Rectal smooth muscle tissue (tissue), 1 donor: ENCODE measurements around the gene MRPL51.

Experiments used
- H3K27ac ChIP-seq: one replicate; pipeline ENCODE4 v1.7.0; 2013; ENCODE audit warnings: low read depth, low read length, inconsistent platforms
- H3K27me3 ChIP-seq: one replicate; pipeline ENCODE4 v1.7.0; 2013; ENCODE audit warnings: low read length; ENCODE audit not compliant: control insufficient read depth, insufficient read depth
- H3K36me3 ChIP-seq: one replicate; pipeline ENCODE4 v1.7.0; 2013; ENCODE audit warnings: low read length; ENCODE audit not compliant: control insufficient read depth, insufficient read depth
- H3K4me1 ChIP-seq: one replicate; pipeline ENCODE4 v1.7.0; 2013; ENCODE audit warnings: low read length; ENCODE audit not compliant: control insufficient read depth, insufficient read depth
- H3K4me3 ChIP-seq: one replicate; pipeline ENCODE4 v1.7.0; 2013; ENCODE audit warnings: low read length
- H3K9ac ChIP-seq: one replicate; pipeline ENCODE4 v1.7.0; 2013; ENCODE audit warnings: low read length

The MRPL51 gene

GRCh38 chr12:6444704-6445688 lies 48.1 kb downstream of the MRPL51 start, which contains the start of gene CD27:
Gene CD27, plus strand, starts transcription at chr12:6444955. Its CDS starts 141 bp downstream, at chr12:6445096.
- Histone ChIP-seq H3K27me3 (no peaks in the 10 kb centered on the region), H3K4me1 (peaks cover 2% of the 10 kb centered on the region), H3K36me3 (peaks cover 5% of the 10 kb centered on the region), H3K4me3 (peak within 1 kb of the TSS; percentile 52), H3K9ac (no peak within 1 kb of the TSS), H3K27ac (no peak within 1 kb of the TSS)

GRCh38 chr12:6444031-6444430 lies 49.0 kb downstream of the MRPL51 start:
- no peak overlapping the region for H3K27ac ChIP-seq
- H3K36me3 ChIP-seq: peaks cover 7% of the 10 kb centered on the region
- H3K4me1 ChIP-seq: no peaks in the 10 kb centered on the region

GRCh38 chr12:6443361-6443983 lies 49.6 kb downstream of the MRPL51 start:
- no peaks in the 10 kb centered on the region for H3K27me3 ChIP-seq
- no peak overlapping the region for H3K4me3 ChIP-seq
- no peaks in the 10 kb centered on the region for H3K4me1 ChIP-seq
- H3K27ac ChIP-seq: no peak overlapping the region
- H3K36me3 ChIP-seq: peaks cover 7% of the 10 kb centered on the region
- no peak overlapping the region for H3K9ac ChIP-seq

More at GRCh38 chr12:6444031-6444430, 49.0 kb downstream of the MRPL51 start:
- Histone ChIP-seq H3K4me3 (no peak overlapping the region), H3K9ac (no peak overlapping the region), H3K27me3 (no peaks in the 10 kb centered on the region)

GRCh38 chr12:6442836-6443235 lies 50.2 kb downstream of the MRPL51 start:
- H3K27me3 ChIP-seq: no peaks in the 10 kb centered on the region
- H3K36me3 ChIP-seq: peaks cover 7% of the 10 kb centered on the region
- H3K9ac ChIP-seq: no peak overlapping the region
- H3K4me3 ChIP-seq: no peak overlapping the region
- H3K4me1 ChIP-seq: no peaks in the 10 kb centered on the region
- no peak overlapping the region for H3K27ac ChIP-seq
